Astrocyte (in vitro differentiated cells and primary cell): Measurements from ENCODE around the gene GIPR. TPM values are rescaled to one million over a fixed set of nuclear protein-coding genes. Genes with fewer than 3 reads are reported as not detected.

Source experiments
- DNase-seq: peaks from one replicate; pipeline ENCODE4 v3.0.0-alpha.2; 2010; ENCODE audit warnings: low read depth
- FAIRE-seq: peaks from 2 replicates; lab custom pipeline; 2011; peaks lifted over from hg19 to GRCh38; lab: Jason Lieb, UNC
- H2AFZ ChIP-seq: 2 replicates; pipeline ENCODE4 v1.6.0; 2012; ENCODE audit warnings: low read depth, low read length, inconsistent platforms
- H3K27ac ChIP-seq: 2 replicates; pipeline ENCODE4 v1.5.1; 2011; ENCODE audit warnings: low read depth, low read length, inconsistent platforms
- H3K27me3 ChIP-seq: 2 replicates; pipeline ENCODE4 v1.6.0; 2011; ENCODE audit warnings: low read length, inconsistent platforms; ENCODE audit not compliant: insufficient read depth
- H3K36me3 ChIP-seq: 2 replicates; pipeline ENCODE4 v1.5.1; 2011; ENCODE audit warnings: low read length, inconsistent platforms; ENCODE audit not compliant: insufficient read depth
- H3K4me1 ChIP-seq: 2 replicates; pipeline ENCODE4 v1.5.1; 2011; ENCODE audit warnings: low read length, inconsistent platforms; ENCODE audit not compliant: insufficient read depth
- H3K4me2 ChIP-seq: 2 replicates; pipeline ENCODE4 v1.6.0; 2012; ENCODE audit warnings: low read length, inconsistent platforms
- H3K4me3 ChIP-seq: 2 replicates; pipeline ENCODE4 v1.5.1; 2011; ENCODE audit warnings: low read depth, mild to moderate bottlenecking, low read length, inconsistent platforms; ENCODE audit not compliant: insufficient read depth
- H3K79me2 ChIP-seq: 2 replicates; pipeline ENCODE4 v1.6.0; 2012; ENCODE audit warnings: mild to moderate bottlenecking, low read length, inconsistent platforms; ENCODE audit not compliant: insufficient read depth
- H3K9ac ChIP-seq: 2 replicates; pipeline ENCODE4 v1.6.0; 2012; ENCODE audit warnings: mild to moderate bottlenecking, low read length, inconsistent platforms
- H3K9me3 ChIP-seq: 2 replicates; pipeline ENCODE4 v1.5.1; 2012; ENCODE audit warnings: low read depth, mild to moderate bottlenecking, low read length, inconsistent platforms; ENCODE audit not compliant: insufficient read depth
- H4K20me1 ChIP-seq: 2 replicates; pipeline ENCODE4 v1.6.0; 2012; ENCODE audit warnings: low read length, inconsistent platforms; ENCODE audit not compliant: insufficient read depth
- H3K27ac Mint-ChIP-seq: one replicate; pipeline ENCODE4 v1.8.0; 2021; ENCODE audit warnings: mild to moderate bottlenecking, mixed read lengths; ENCODE audit not compliant: unreplicated experiment
- H3K27me3 Mint-ChIP-seq: one replicate; pipeline ENCODE4 v1.8.0; 2021; ENCODE audit warnings: low read depth, mixed read lengths; ENCODE audit not compliant: unreplicated experiment
- H3K36me3 Mint-ChIP-seq: one replicate; pipeline ENCODE4 v1.8.0; 2021; ENCODE audit warnings: low read depth, mixed read lengths; ENCODE audit not compliant: unreplicated experiment
- H3K4me1 Mint-ChIP-seq: one replicate; pipeline ENCODE4 v1.8.0; 2021; ENCODE audit warnings: low read depth, mixed read lengths; ENCODE audit not compliant: unreplicated experiment
- H3K4me3 Mint-ChIP-seq: one replicate; pipeline ENCODE4 v1.8.0; 2021; ENCODE audit warnings: mild to moderate bottlenecking, moderate library complexity, mixed read lengths; ENCODE audit not compliant: unreplicated experiment
- H3K9me3 Mint-ChIP-seq: one replicate; pipeline ENCODE4 v1.8.0; 2021; ENCODE audit warnings: mild to moderate bottlenecking, mixed read lengths; ENCODE audit not compliant: unreplicated experiment
- CTCF ChIP-seq: IDR thresholded peaks from 2 replicates; pipeline ENCODE4 v1.5.1; 2011; ENCODE audit warnings: low read depth, mild to moderate bottlenecking, inconsistent platforms, low read length, moderate library complexity; ENCODE audit not compliant: insufficient read depth
- EZH2 ChIP-seq: IDR thresholded peaks from 2 replicates; pipeline ENCODE4 v1.6.1; 2012; ENCODE audit warnings: mild to moderate bottlenecking, low read length, inconsistent platforms; ENCODE audit not compliant: insufficient read depth
- total RNA-seq: library from RNA; stranded (reverse); gene quantifications from 2 replicates; pipeline ENCODE4 v1.2.1, GENCODE V29; 2021

Gene GIPR
- total RNA-seq, 1 donor from 2014 or later: 4.4 TPM

GRCh38 chr19:45653634-45654033 lies 14.4 kb upstream of the GIPR start:
- H4K20me1 ChIP-seq: no peaks in the 10 kb centered on the region
- no peaks in the 10 kb centered on the region for H3K36me3 Mint-ChIP-seq
- H3K9ac ChIP-seq: no peak overlapping the region
- no peaks in the 10 kb centered on the region for H3K4me1 ChIP-seq
- H3K9me3 ChIP-seq: no peaks in the 10 kb centered on the region
- peaks cover 4% of the 10 kb centered on the region for H3K27me3 Mint-ChIP-seq
- DNase-seq (no peak), FAIRE-seq (no peak)
- no peaks in the 10 kb centered on the region for H3K27me3 ChIP-seq
- no peaks in the 10 kb centered on the region for H3K4me1 Mint-ChIP-seq
- no peak overlapping the region for H3K27ac ChIP-seq
- no peaks in the 10 kb centered on the region for H3K79me2 ChIP-seq
- H3K27ac Mint-ChIP-seq: no peak overlapping the region
- H2AFZ ChIP-seq: no peak overlapping the region
- peaks cover 2% of the 10 kb centered on the region for H3K9me3 Mint-ChIP-seq
- H3K4me2 ChIP-seq: no peak overlapping the region
- H3K4me3 ChIP-seq: no peak overlapping the region
- H3K4me3 Mint-ChIP-seq: no peak overlapping the region
- no peaks in the 10 kb centered on the region for H3K36me3 ChIP-seq
- TF ChIP-seq CTCF (no peak), EZH2 (no peak)

GRCh38 chr19:45655073-45655472 lies 12.9 kb upstream of the GIPR start:
- DNase-seq (no peak), FAIRE-seq (no peak)
- no peaks in the 10 kb centered on the region for H4K20me1 ChIP-seq
- H3K36me3 ChIP-seq: no peaks in the 10 kb centered on the region
- no peak overlapping the region for H3K4me2 ChIP-seq
- H3K27ac Mint-ChIP-seq: no peak overlapping the region
- H3K4me1 ChIP-seq: no peaks in the 10 kb centered on the region
- no peaks in the 10 kb centered on the region for H3K36me3 Mint-ChIP-seq
- peaks cover 9% of the 10 kb centered on the region for H3K27me3 ChIP-seq
- H3K9me3 ChIP-seq: no peaks in the 10 kb centered on the region
- peaks cover 18% of the 10 kb centered on the region for H3K27me3 Mint-ChIP-seq
- peaks cover 2% of the 10 kb centered on the region for H3K9me3 Mint-ChIP-seq
- no peak overlapping the region for H3K9ac ChIP-seq
- no peak overlapping the region for H3K4me3 Mint-ChIP-seq
- TF ChIP-seq CTCF (no peak), EZH2 (no peak)
- no peaks in the 10 kb centered on the region for H3K79me2 ChIP-seq
- H2AFZ ChIP-seq: no peak overlapping the region
- no peaks in the 10 kb centered on the region for H3K4me1 Mint-ChIP-seq
- H3K27ac ChIP-seq: no peak overlapping the region
- no peak overlapping the region for H3K4me3 ChIP-seq

- Histone ChIP-seq H3K9ac (no peak overlapping the region), H3K9me3 (no peaks in the 10 kb centered on the region), H3K36me3 (no peaks in the 10 kb centered on the region), H4K20me1 (no peaks in the 10 kb centered on the region), H3K27me3 (peaks cover 9% of the 10 kb centered on the region), H3K4me2 (no peak overlapping the region), H3K4me1 (no peaks in the 10 kb centered on the region), H2AFZ (no peak overlapping the region), H3K79me2 (no peaks in the 10 kb centered on the region), H3K4me3 (no peak overlapping the region), H3K27ac (no peak overlapping the region)
- no peak for DNase-seq
- H3K4me1 Mint-ChIP-seq: no peaks in the 10 kb centered on the region
- TF ChIP-seq EZH2: no peak
- no peak for FAIRE-seq
- H3K27ac Mint-ChIP-seq: no peak overlapping the region
- H3K9me3 Mint-ChIP-seq: no peaks in the 10 kb centered on the region
- H3K36me3 Mint-ChIP-seq: no peaks in the 10 kb centered on the region
- H3K27me3 Mint-ChIP-seq: peaks cover 27% of the 10 kb centered on the region
- H3K4me3 Mint-ChIP-seq: no peak overlapping the region
Observed at GRCh38 chr19:45657520-45658167, 10.4 kb upstream of the GIPR start.
